ENCODE results near the gene CRYGD.
"Not testable (repeated sequence)": the region's sequence is repeated elsewhere in the genome, so short reads cannot be mapped to it uniquely, and the experiment has no call there.

Gene CRYGD

DNA sequence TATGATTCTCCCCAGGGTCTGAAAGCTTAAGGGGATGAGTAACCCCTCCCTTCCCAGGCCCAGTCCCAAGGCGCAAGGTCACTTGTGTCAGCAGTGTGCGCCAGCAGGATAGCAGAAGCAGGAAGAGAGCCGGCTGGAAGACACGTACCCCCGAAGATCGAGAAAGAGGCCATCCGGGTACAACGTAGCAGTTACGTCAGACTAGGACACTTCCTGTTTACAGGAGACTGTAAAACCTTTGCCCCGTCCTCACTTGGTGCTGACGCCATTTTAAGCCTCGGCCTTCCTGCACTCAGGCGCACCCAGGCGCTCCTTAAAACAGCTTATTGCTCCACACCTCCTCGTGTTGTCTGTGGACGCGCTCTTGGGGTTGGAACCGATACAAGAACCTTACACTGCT lies 15.1 kb upstream of the CRYGD start:
- TF ChIP-seq, protein P1, sequence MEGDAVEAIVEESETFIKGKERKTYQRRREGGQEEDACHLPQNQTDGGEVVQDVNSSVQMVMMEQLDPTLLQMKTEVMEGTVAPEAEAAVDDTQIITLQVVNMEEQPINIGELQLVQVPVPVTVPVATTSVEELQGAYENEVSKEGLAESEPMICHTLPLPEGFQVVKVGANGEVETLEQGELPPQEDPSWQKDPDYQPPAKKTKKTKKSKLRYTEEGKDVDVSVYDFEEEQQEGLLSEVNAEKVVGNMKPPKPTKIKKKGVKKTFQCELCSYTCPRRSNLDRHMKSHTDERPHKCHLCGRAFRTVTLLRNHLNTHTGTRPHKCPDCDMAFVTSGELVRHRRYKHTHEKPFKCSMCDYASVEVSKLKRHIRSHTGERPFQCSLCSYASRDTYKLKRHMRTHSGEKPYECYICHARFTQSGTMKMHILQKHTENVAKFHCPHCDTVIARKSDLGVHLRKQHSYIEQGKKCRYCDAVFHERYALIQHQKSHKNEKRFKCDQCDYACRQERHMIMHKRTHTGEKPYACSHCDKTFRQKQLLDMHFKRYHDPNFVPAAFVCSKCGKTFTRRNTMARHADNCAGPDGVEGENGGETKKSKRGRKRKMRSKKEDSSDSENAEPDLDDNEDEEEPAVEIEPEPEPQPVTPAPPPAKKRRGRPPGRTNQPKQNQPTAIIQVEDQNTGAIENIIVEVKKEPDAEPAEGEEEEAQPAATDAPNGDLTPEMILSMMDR (IDR thresholded peaks at IDR 0.05; ENCODE audit: low read depth, low read length): no peak
- no peak overlapping the region for H3K4me3 ChIP-seq (ENCODE audit: low read depth, low read length)

DNA sequence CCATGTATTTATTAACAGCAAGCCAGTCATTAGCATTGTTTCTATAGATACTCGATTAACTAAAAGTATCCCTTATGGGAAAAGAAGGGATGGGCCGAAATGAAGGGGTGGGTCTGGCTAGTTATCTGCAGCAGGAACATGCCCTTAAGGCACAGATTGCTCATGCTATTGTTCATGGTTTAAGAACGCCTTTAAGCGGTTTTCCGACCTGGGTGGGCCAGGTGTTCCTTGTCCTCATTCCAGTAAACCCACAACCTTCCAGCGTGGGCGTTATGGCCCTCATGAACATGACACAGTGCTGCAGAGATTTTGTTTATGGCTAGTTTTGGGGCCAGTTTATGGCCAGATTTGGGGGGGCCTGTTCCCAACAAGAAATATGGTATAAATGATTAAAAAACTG lies 14.0 kb upstream of the CRYGD start:
- not testable (repeated sequence) for H3K4me3 ChIP-seq (ENCODE audit: low read depth, low read length)

DNA sequence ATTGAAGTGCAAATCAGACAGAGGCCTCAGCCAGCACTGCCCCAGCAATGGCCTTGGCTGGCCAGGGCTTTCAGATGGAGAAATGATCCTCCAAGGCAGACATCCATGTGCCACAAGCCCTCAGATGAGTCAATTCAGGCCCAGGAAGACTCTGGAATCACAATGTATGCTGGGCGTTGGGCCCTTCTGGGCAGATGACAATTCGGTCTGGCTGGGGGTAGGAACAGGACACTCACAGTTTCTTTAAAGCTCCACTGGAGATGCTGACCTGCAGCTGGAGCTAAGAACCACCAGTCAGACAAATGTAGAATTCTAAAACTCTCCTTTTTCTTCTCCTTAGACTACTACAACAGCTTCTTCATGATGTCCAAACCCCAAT lies 12.4 kb upstream of the CRYGD start:
- TF ChIP-seq, protein P1 (IDR thresholded peaks at IDR 0.05; ENCODE audit: low read depth, low read length): no peak
- H3K4me3 ChIP-seq (ENCODE audit: low read depth, low read length): no peak overlapping the region

DNA sequence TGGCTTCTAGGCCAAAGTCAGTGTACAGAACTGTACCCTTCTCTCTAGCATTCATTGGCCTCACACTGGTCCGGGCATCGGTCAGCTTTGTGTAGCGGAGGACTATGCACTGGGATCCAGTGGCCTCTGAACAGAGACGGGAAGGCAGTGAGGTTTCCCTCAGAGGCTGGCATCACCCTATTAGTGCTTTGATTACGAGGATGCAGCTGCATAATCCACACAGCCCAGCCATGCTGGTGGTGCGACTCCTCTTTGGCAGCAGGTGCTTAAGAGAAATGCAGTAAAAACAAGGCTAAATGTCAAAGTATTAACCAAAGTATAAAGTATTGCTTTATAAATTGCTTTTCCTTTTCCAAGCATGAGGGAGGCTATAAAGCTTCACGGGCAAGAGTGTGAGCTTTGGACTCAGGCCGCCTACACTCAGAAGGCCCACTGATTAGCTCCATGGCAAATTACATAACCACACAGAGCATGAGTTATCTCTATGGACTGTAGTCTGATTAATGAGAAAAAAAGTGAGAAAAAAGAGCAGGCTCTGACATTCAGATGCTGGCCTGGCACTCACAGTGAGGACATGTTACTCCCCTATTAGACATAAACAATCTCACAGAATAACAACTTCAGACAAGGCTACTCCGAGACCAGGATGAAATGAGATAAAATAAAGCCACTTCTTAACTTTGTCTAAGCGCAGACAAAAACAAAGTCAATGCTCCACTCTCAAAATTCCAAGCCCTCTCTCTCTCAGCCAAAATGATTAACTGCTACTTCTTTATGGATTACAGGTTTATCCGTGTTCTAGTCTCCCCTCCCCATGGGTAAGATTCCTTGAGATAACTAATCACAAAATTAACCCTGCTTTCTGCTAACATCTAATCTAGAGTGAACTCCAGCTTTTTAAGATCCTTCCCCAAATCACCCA lies 11.7 kb upstream of the CRYGD start:
- TF ChIP-seq, protein P1 (IDR thresholded peaks at IDR 0.05; ENCODE audit: low read depth, low read length): no peak
- H3K4me3 ChIP-seq (ENCODE audit: low read depth, low read length): no peak overlapping the region

DNA sequence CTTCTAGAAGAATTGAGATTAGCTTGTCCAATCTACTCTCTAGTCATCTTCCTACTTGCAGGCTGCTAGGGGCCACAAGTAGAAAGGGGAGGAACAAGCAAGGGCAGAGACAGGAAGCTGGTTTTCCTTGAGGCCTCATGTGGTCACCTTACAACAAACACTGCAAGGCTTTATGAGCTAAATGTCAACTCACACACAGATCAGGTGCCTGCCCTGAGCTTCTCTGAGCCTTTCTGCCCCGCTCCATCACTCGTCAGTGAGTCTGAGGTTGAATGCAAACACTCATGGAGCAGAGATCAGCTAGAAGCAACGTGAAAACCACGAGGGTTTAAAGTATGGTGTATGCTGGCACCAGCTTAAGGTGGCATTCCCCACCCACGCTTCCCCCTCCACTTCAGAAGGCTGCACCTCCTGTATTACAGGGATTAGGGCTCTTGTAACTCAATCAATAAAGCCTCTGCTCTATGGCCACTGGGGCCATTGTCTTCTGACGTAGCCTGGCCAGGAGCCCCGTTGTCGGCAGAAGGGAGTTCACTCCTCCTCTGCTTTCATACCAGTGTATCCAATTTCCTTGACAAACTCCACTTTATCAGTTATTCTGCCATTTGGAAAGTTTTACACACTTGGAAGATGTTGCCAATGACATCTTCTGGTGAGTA lies 10.7 kb upstream of the CRYGD start:
- no peak overlapping the region for H3K4me3 ChIP-seq (ENCODE audit: low read depth, low read length)
- TF ChIP-seq, protein P1 (IDR thresholded peaks at IDR 0.05; ENCODE audit: low read depth, low read length): no peak

DNA sequence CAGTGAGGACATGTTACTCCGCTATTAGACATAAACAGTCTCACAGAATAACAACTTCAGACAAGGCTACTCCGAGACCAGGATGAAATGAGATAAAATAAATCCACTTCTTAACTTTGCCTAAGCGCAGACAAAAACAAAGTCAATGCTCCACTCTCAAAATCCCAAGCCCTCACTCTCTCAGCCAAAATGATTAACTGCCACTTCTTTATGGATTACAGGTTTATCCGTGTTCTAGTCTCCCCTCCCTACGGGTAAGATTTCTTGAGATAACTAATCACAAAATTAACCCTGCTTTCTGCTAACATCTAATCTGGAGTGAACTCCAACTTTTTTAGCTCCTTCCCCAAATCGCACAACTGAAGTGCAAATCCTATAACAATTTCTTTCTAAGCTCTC lies 6.4 kb upstream of the CRYGD start:
- H3K4me3 ChIP-seq (ENCODE audit: low read depth, low read length): no peak overlapping the region
- TF ChIP-seq, protein P1 (IDR thresholded peaks at IDR 0.05; ENCODE audit: low read depth, low read length): no peak

DNA sequence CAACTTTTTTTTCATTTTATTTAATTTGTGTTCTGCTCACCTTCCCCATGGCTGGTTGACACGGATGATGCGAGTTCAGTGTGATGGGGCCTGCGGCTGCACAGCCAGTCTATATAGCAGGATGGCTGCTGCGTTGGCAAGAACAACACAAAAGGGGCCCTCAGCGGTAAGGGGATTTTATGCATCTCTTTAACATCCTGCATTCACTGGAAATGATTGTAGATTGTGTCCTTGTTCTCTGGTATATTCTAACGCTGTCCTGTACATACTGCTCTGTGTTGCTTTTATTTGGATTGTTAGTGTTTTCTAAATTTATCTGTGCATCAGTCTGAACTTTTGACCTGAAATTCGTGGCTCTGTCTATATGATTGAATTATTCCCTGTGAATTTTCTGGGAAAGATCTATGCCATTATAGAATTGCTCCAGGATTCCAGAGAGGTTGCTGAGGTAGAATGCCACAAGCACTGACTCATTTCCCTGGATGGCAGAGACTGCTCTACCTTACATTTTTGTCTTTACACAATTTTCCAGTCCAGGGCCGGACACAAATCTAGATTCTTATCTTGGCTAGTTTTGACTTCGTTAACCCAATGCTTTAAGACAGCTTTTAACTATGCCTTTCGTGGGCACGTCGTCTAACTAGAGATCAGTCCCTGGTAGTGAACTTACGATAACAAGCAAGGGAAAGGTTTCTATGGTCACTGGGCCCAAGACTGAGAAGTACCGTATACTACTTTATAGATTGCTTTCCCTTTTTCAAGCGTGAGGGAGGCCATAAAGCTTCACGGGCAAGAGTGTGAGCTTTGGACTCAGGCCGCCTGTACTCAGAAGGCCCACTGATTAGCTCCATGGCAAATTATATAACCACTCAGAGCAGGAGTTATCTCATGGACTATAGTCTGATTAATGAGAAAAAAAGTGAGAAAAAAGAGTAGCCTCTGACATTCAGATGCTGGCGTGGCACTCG lies 5.7 kb upstream of the CRYGD start, which contains the start of gene CRYGC:
Gene CRYGC (minus strand): TSS at position 85 of the 968 bp plus-strand sequence. CDS start 36 bp downstream, at position 49.
- TF ChIP-seq, protein P1 (IDR thresholded peaks at IDR 0.05; ENCODE audit: low read depth, low read length): no peak

More for the DNA sequence above, 5.7 kb upstream of the CRYGD start, which contains the start of gene CRYGC:
- no peak within 1 kb of the TSS for H3K4me3 ChIP-seq (ENCODE audit: low read depth, low read length)
